ENCODE results near the gene NUDT13.
"Not testable (repeated sequence)": the region's sequence is repeated elsewhere in the genome, so short reads cannot be mapped to it uniquely, and the experiment has no call there.

NUDT13 gene

GRCh38 chr10:73106301-73106700 is 4.0 kb upstream of the NUDT13 start:
- no peak for DNase-seq

- DNase-seq, result not testable (repeated sequence)
These were observed 1.0 kb upstream of the NUDT13 start for GRCh38 chr10:73109248-73109652.

- not testable (repeated sequence) for DNase-seq
These were observed 1.8 kb downstream of the NUDT13 start for GRCh38 chr10:73112032-73112431.

- DNase-seq, result no peak
These were observed 3.3 kb downstream of the NUDT13 start for GRCh38 chr10:73113551-73113950.

- no peak for DNase-seq
These were observed 5.8 kb downstream of the NUDT13 start for GRCh38 chr10:73116017-73116416.

GRCh38 chr10:73117976-73118743 is 7.9 kb downstream of the NUDT13 start:
- no peak for DNase-seq

GRCh38 chr10:73119457-73119856 is 9.2 kb downstream of the NUDT13 start:
- no peak for DNase-seq

- no peak for DNase-seq
These were observed 9.7 kb downstream of the NUDT13 start for GRCh38 chr10:73119952-73120351.

GRCh38 chr10:73126343-73126742 is 16.1 kb downstream of the NUDT13 start:
- DNase-seq, result no peak

GRCh38 chr10:73131301-73131700 is 21.0 kb downstream of the NUDT13 start:
- DNase-seq, result no peak

GRCh38 chr10:73131913-73132686 is 21.8 kb downstream of the NUDT13 start:
- no peak for DNase-seq

- DNase-seq, result no peak
These were observed 24.5 kb downstream of the NUDT13 start for GRCh38 chr10:73134727-73135126.

- DNase-seq, result no peak
These were observed 26.4 kb downstream of the NUDT13 start for GRCh38 chr10:73136627-73137026.

- DNase-seq, result no peak
These were observed 29.0 kb downstream of the NUDT13 start for GRCh38 chr10:73139251-73139650.

GRCh38 chr10:73141603-73142002 is 31.3 kb downstream of the NUDT13 start:
- no peak for DNase-seq

GRCh38 chr10:73150633-73151413 is 40.6 kb downstream of the NUDT13 start:
- DNase-seq, result not testable (repeated sequence)

GRCh38 chr10:73152009-73152408 is 41.8 kb downstream of the NUDT13 start:
- no peak for DNase-seq

- DNase-seq, result no peak
These were observed 45.8 kb downstream of the NUDT13 start for GRCh38 chr10:73156054-73156453.

GRCh38 chr10:73159038-73159648 is 48.9 kb downstream of the NUDT13 start:
- peak in 9 of 14 donors; percentile 1 to 39 (median 8) for DNase-seq

- no peak for DNase-seq
These were observed 50.8 kb downstream of the NUDT13 start for GRCh38 chr10:73161079-73161478.

- DNase-seq, result no peak
These were observed 51.4 kb downstream of the NUDT13 start for GRCh38 chr10:73161662-73162061.

GRCh38 chr10:73163096-73163495 is 52.8 kb downstream of the NUDT13 start:
- no peak for DNase-seq

GRCh38 chr10:73166972-73167371 is 56.7 kb downstream of the NUDT13 start:
- DNase-seq, result no peak

Data from C1 segment of cervical spinal cord (tissue), 14 donors.